H1 (cell line): Measurements from ENCODE around the gene EPS8. TPM values are rescaled to one million over a fixed set of nuclear protein-coding genes. Genes with fewer than 3 reads are reported as not detected.
"Not testable (repeated sequence)": the region's sequence is repeated elsewhere in the genome, so short reads cannot be mapped to it uniquely, and the experiment has no call there.

Source experiments
- CTCF ChIA-PET: fragments of 300-600 bp; sonication (Branson Sonifier 250); formaldehyde crosslinking; loops from one replicate; lab custom pipeline; 2021; ENCODE audit not compliant: partially characterized antibody; lab: Charles Lee
- POLR2A ChIA-PET: fragments of 300-600 bp; sonication (Branson Sonifier 250); formaldehyde crosslinking; loops from one replicate; lab custom pipeline; 2021; ENCODE audit warnings: inconsistent platforms; ENCODE audit not compliant: partially characterized antibody; lab: Charles Lee
- DNase-seq, 2 experiments: peaks; one replicate each; pipeline versions ENCODE4 v3.0.0 to v3.0.0-alpha.2; 2010 to 2022; ENCODE audit warnings: low spot score in 2 of 2, low read depth in 1 of 2, mixed read lengths in 1 of 2
- FAIRE-seq: peaks from 2 replicates; lab custom pipeline; 2011; peaks lifted over from hg19 to GRCh38; lab: Jason Lieb, UNC
- H2AFZ ChIP-seq: 2 replicates; pipeline ENCODE4 v1.8.1; 2012; ENCODE audit warnings: low read length, inconsistent platforms
- H2AK5ac ChIP-seq: 2 replicates; pipeline ENCODE4 v1.6.1; 2013; ENCODE audit warnings: low read depth, low read length
- H2BK120ac ChIP-seq: replicated peaks from 2 replicates; pipeline ENCODE3; 2013; ENCODE audit warnings: low read depth, low read length, inconsistent platforms
- H2BK12ac ChIP-seq: 2 replicates; pipeline ENCODE4 v1.6.1; 2013; ENCODE audit warnings: low read depth, low read length
- H2BK15ac ChIP-seq: 2 replicates; pipeline ENCODE4 v1.6.1; 2013; ENCODE audit warnings: low read length
- H2BK20ac ChIP-seq: 2 replicates; pipeline ENCODE4 v1.6.1; 2013; ENCODE audit warnings: low read length
- H2BK5ac ChIP-seq: 2 replicates; pipeline ENCODE4 v1.6.1; 2013; ENCODE audit warnings: low read depth, low read length
- H3K14ac ChIP-seq: 2 replicates; pipeline ENCODE4 v1.6.1; 2013; ENCODE audit warnings: inconsistent platforms; ENCODE audit not compliant: insufficient read length
- H3K18ac ChIP-seq: 2 replicates; pipeline ENCODE4 v1.6.1; 2013; ENCODE audit warnings: low read length; ENCODE audit errors: extremely low read depth
- H3K23ac ChIP-seq: 2 replicates; pipeline ENCODE4 v1.6.1; 2013; ENCODE audit warnings: inconsistent platforms; ENCODE audit not compliant: insufficient read length
- H3K23me2 ChIP-seq: 2 replicates; pipeline ENCODE4 v1.6.1; 2013; ENCODE audit warnings: low read depth, low read length
- H3K27ac ChIP-seq: 2 replicates; pipeline ENCODE4 v1.6.1; 2011; ENCODE audit warnings: low read depth, low read length, inconsistent platforms
- H3K27me3 ChIP-seq, 4 experiments: replicated peaks in 1 of 4; 1 replicate in 1 of 4; 2 replicates in 3 of 4; pipeline versions ENCODE4 v1.6.1 to v1.8.1; 2011 to 2013; ENCODE audit warnings: low read length in 3 of 4, mild to moderate bottlenecking in 3 of 4, inconsistent platforms in 2 of 4, mixed read lengths in 2 of 4, moderate library complexity in 1 of 4; ENCODE audit not compliant: control insufficient read depth in 3 of 4, insufficient read depth in 3 of 4; ENCODE audit errors: extremely low read depth in 1 of 4
- H3K36me3 ChIP-seq, 4 experiments: 2 replicates each; pipeline versions ENCODE4 v1.6.1 to v1.8.1; 2011 to 2013; ENCODE audit warnings: mild to moderate bottlenecking in 4 of 4, low read length in 3 of 4, moderate library complexity in 2 of 4, control low read depth in 1 of 4, inconsistent platforms in 1 of 4; ENCODE audit not compliant: insufficient read depth in 4 of 4, control insufficient read depth in 2 of 4
- H3K4ac ChIP-seq: replicated peaks from 2 replicates; pipeline ENCODE3; 2013; ENCODE audit warnings: low read length, low read depth, mixed read lengths, inconsistent platforms; ENCODE audit not compliant: insufficient read length
- H3K4me1 ChIP-seq, 4 experiments: replicated peaks in 1 of 4; 1 replicate in 1 of 4; 2 replicates in 3 of 4; pipeline versions ENCODE4 v1.6.1 to v1.8.1; 2011 to 2013; ENCODE audit warnings: low read length in 3 of 4, inconsistent platforms in 2 of 4, mixed read lengths in 1 of 4; ENCODE audit not compliant: insufficient read depth in 4 of 4, control insufficient read depth in 3 of 4
- H3K4me2 ChIP-seq, 2 experiments: 2 replicates each; pipeline versions ENCODE4 v1.6.1 to v1.8.1; 2011 to 2013; ENCODE audit warnings: low read depth in 2 of 2, low read length in 2 of 2, control low read depth in 1 of 2, inconsistent platforms in 1 of 2, mild to moderate bottlenecking in 1 of 2; ENCODE audit not compliant: insufficient read depth in 1 of 2
- H3K4me3 ChIP-seq, 4 experiments: fragments of 200-600, 300-600 bp in 1 of 4; sonication (generic), shearing (Covaris generic), sonication (Bioruptor Twin) in 1 of 4; 2 replicates each; pipeline versions ENCODE4 v1.5.1 to v1.8.1; 2011 to 2016; ENCODE audit warnings: low read length in 4 of 4, low read depth in 3 of 4, control low read depth in 2 of 4, inconsistent platforms in 2 of 4, mild to moderate bottlenecking in 2 of 4, mixed read lengths in 1 of 4, moderate library complexity in 1 of 4; ENCODE audit not compliant: insufficient read depth in 2 of 4; ENCODE audit errors: extremely low read depth in 1 of 4
- H3K56ac ChIP-seq: replicated peaks from 2 replicates; pipeline ENCODE3; 2013; ENCODE audit warnings: low read depth, mild to moderate bottlenecking, mixed read lengths, low read length, inconsistent platforms; ENCODE audit not compliant: insufficient read length
- H3K79me1 ChIP-seq: 2 replicates; pipeline ENCODE4 v1.6.1; 2013; ENCODE audit warnings: low read depth, low read length, control low read depth
- H3K79me2 ChIP-seq, 2 experiments: 2 replicates each; pipeline versions ENCODE4 v1.6.1 to v1.8.1; 2012 to 2013; ENCODE audit warnings: low read length in 2 of 2, mild to moderate bottlenecking in 2 of 2, inconsistent platforms in 1 of 2; ENCODE audit not compliant: insufficient read depth in 2 of 2, control insufficient read depth in 1 of 2
- H3K9ac ChIP-seq, 4 experiments: replicated peaks in 1 of 4; 1 replicate in 1 of 4; 2 replicates in 3 of 4; pipeline versions ENCODE4 v1.6.1 to v1.8.1; 2011 to 2013; ENCODE audit warnings: low read depth in 3 of 4, low read length in 3 of 4, control low read depth in 2 of 4, mild to moderate bottlenecking in 2 of 4, moderate library complexity in 2 of 4, inconsistent platforms in 1 of 4; ENCODE audit errors: extremely low read depth in 1 of 4
- H3K9me3 ChIP-seq, 2 experiments: 2 replicates each; pipeline versions ENCODE4 v1.6.1 to v1.8.1; 2012 to 2013; ENCODE audit warnings: mild to moderate bottlenecking in 2 of 2, moderate library complexity in 2 of 2, control low read depth in 1 of 2, inconsistent platforms in 1 of 2, low read depth in 1 of 2, low read length in 1 of 2, mixed read lengths in 1 of 2; ENCODE audit not compliant: insufficient read depth in 2 of 2
- H4K20me1 ChIP-seq, 2 experiments: replicated peaks in 1 of 2; 2 replicates each; pipeline versions ENCODE3 to v1.8.1; 2011 to 2013; ENCODE audit warnings: inconsistent platforms in 2 of 2, low read length in 2 of 2, mild to moderate bottlenecking in 1 of 2; ENCODE audit not compliant: insufficient read depth in 2 of 2, control insufficient read depth in 1 of 2
- H4K5ac ChIP-seq: 2 replicates; pipeline ENCODE4 v1.6.1; 2013; ENCODE audit warnings: low read length, low read depth, mixed read lengths, inconsistent platforms; ENCODE audit not compliant: insufficient read length
- H4K8ac ChIP-seq: 2 replicates; pipeline ENCODE4 v1.8.0; 2013; ENCODE audit warnings: mild to moderate bottlenecking, moderate library complexity, low read length, inconsistent platforms; ENCODE audit not compliant: insufficient read depth; ENCODE audit errors: extremely low read depth
- H4K91ac ChIP-seq: replicated peaks from 2 replicates; pipeline ENCODE3; 2013; ENCODE audit warnings: low read length, mixed read lengths, inconsistent platforms; ENCODE audit not compliant: insufficient read length
- WGBS, 2 experiments: shearing (Covaris generic) in 1 of 2; methylation state at CpG; one replicate each; pipeline versions ENCODE4 v1.1.6 to v1.1.7; 2013 to 2015; ENCODE audit warnings: low lambda C conversion rate in 2 of 2, mixed read lengths in 2 of 2, inconsistent platforms in 1 of 2, low coverage in 1 of 2, missing lambda C conversion rate in 1 of 2; ENCODE audit not compliant: insufficient replicate concordance in 2 of 2, insufficient coverage in 1 of 2, insufficient read length in 1 of 2; ENCODE audit errors: extremely low coverage in 1 of 2, missing lambda C conversion rate in 1 of 2; 5-methylcytosine and 5-hydroxymethylcytosine counted together
- polyA plus RNA-seq, 7 experiments: library from polyadenylated mRNA; depleted of rRNA in 3 of 7; stranded (reverse) in 5 of 7; unstranded in 2 of 7; fragments of >200 nt in 5 of 7; fragments of 200-250 nt in 2 of 7; gene quantifications; 1 replicate in 5 of 7; 2 replicates in 1 of 7; 4 replicates in 1 of 7; pipeline versions ENCODE4 v1.2.1 to v1.2.3, GENCODE V29; 2011 to 2013; ENCODE audit warnings: missing spikeins in 2 of 7, mixed read lengths in 2 of 7
- total RNA-seq: library from RNA; stranded (reverse); fragmentation: NEBNext Ultra II Directional; extraction: Animal tissue kit (Norgen Biotek cat#: 25700); gene quantifications from 2 replicates; pipeline ENCODE4 v1.2.1, GENCODE V29; 2021

EPS8 gene
- total and polyA plus RNA-seq, 2 of the 8 experiments (the other 6 are each of a cell fraction or from before 2014, with no cell fraction given), result 3.0 to 4.6 TPM

DNA sequence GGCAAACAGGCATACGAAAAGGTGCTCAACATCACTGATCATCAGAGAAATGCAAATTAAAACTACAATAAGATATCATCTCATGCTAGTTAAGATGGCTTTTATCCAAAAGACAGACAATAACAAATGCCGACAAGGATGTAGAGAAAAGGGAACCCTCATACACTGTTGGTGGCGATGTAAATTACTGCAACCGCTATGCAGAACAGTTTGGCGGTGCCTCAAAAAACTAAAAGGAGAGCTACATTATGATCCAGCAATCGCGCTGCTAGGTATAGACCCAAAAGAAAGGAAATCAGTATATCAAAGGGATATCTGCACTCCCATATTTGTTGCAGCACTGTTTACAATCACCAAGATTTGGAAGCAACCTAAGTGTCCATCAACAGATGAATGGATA lies 27.0 kb downstream of the EPS8 start:
- H3K18ac ChIP-seq, POLR2A ChIA-PET: not testable (repeated sequence)

More for the DNA sequence above, 27.0 kb downstream of the EPS8 start:
- H3K4me1 ChIP-seq, H4K20me1 ChIP-seq, H4K5ac ChIP-seq, H3K36me3 ChIP-seq, DNase-seq, H2BK5ac ChIP-seq, H3K9ac ChIP-seq, H3K4me3 ChIP-seq, H2BK12ac ChIP-seq, H3K56ac ChIP-seq, H4K8ac ChIP-seq, H2BK15ac ChIP-seq, H2BK120ac ChIP-seq, H3K79me1 ChIP-seq, H3K23ac ChIP-seq, H3K4ac ChIP-seq, H2AK5ac ChIP-seq, H2AFZ ChIP-seq, FAIRE-seq, H3K9me3 ChIP-seq, H4K91ac ChIP-seq, H3K4me2 ChIP-seq, H3K14ac ChIP-seq, H2BK20ac ChIP-seq, H3K23me2 ChIP-seq, H3K27ac ChIP-seq, H3K27me3 ChIP-seq, H3K79me2 ChIP-seq: not testable (repeated sequence)
- WGBS, 2 experiments, result 92% methylated on average over 7 of the region's 7 CpGs; no CpG with 5 or more reads in 1 of the 2 experiments
- CTCF ChIA-PET, result interaction anchor here (0.8 to 1.0 kb wide), 4 partner anchors 10 to 172 kb away, joined by 3 read pairs; no protein-coding TSS in a partner anchor
